GM21381 (cell line): ENCODE data around the gene COQ9.

Experiments used
- ATAC-seq: cut with Tn5 transposase; IDR thresholded peaks from one replicate; pipeline ENCODE4 v1.9.1; 2021; ENCODE audit warnings: mild to moderate bottlenecking, moderate library complexity; ENCODE audit not compliant: unreplicated experiment

COQ9 gene

GRCh38 chr16:57509231-57509923, 62.1 kb downstream of the COQ9 start:
- ATAC-seq, result no peak

- ATAC-seq, result no peak
These were observed 63.0 kb downstream of the COQ9 start for GRCh38 chr16:57510016-57510871.
